NCI-H1417 (cell line): ENCODE results near the gene NT5C3B.
"Not testable (repeated sequence)": the region's sequence is repeated elsewhere in the genome, so short reads cannot be mapped to it uniquely, and the experiment has no call there.

Experiments used
- DNase-seq, 3 experiments: peaks; one replicate each; lab custom pipeline; 2025; lab: John Stamatoyannopoulos, UW

The NT5C3B gene

GRCh38 chr17:41839448-41839847, 3.4 kb upstream of the NT5C3B start:
- DNase-seq = not testable (repeated sequence)

DNA sequence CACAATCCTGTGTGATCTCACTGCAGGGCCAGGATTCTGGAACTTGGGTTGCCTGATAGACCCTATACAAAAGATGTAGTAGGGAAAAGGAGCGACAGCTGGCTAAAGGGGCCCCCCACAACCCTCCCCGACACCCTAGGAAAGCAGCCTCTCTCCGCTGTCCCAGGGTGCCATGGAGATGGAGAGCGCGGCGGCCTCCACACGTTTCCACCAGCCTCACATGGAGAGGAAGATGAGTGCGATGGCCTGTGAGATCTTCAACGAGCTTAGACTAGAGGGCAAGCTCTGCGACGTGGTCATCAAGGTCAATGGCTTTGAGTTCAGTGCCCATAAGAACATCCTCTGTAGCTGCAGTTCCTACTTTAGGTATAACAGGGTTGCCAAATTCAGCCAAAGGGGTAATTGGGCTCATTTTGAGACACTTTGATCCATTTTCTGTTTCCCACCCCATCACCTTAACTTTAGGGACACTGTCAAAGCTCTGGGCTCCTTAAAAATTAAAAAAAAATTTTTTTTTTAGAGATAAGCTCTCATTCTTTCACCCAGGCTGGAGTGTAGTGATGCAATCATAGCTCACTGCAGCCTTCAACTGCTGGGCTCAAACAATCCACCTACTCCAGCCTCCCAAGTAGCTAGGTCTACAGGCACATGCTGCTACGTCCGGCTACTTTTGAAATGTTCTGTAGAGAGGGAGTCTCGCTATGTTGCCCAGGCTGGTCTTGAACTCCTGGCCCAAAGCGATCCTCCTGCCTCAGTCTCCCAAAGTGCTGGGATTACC, 1.9 kb upstream of the NT5C3B start, which contains the start of gene KLHL10:
Gene KLHL10, plus strand, starts transcription at position 65 of the 778 bp plus-strand sequence. Its CDS starts 108 bp downstream, at position 173.
- DNase-seq = no peak

GRCh38 chr17:41836550-41837196, 641 bp upstream of the NT5C3B start:
- no peak for DNase-seq

GRCh38 chr17:41835214-41835799, 725 bp downstream of the NT5C3B start:
- peak in 2 of 3 experiments; percentile 31 to 36 for DNase-seq

- DNase-seq = not testable (repeated sequence)
Measured at GRCh38 chr17:41829961-41830360, 6.1 kb downstream of the NT5C3B start.

DNA sequence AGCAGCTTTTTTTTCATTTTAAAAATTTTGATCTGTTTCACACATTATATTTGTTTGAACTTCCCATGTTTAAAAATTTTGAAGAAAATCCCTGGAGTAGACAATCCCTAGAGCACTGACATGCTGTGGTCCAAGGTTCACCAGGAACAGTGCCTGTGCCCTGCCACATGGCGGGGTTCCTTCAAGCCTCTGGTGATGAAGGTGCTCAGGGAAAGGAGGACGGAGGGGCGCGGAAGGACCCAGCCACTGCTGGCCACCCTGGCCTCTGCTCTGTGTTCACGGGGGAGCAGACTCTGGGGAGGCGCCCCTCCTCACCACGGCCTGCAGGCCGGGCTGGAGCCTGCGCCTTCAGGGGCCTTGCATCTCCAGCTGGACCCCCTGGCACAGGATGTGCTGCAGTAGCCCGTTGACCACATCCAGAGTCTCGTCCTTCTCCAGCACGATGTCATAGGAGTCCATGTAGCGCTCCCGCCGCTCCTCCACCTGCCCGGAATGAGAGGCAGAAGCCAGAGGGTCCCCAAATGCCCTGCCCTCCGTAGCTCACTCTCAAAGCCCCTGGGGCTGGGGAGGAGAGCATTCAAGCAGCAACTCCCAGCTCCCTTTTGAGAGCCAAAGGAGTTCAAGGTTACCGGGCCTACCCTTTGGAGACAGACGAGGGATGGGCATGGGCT, 10.7 kb downstream of the NT5C3B start:
- DNase-seq = no peak

DNA sequence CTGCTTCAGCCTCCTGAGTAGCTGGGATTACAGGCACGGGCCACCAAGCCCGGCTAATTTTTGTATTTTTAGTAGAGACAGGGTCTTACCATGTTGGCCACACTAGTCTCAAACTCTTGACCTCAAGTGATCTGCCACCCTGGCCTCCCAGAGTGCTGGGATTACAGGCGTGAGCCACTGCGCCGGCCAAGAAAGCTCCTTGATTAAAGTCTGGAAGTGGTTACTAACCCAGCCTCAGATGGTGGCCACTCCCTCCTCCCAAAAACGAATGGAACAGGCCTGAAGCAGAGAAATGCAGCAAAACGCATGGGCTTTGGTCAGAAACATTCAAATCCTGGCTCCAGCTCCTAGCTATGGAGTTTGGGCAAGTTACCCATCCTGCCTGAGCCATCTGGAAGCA, 11.9 kb downstream of the NT5C3B start:
- no peak for DNase-seq

DNA sequence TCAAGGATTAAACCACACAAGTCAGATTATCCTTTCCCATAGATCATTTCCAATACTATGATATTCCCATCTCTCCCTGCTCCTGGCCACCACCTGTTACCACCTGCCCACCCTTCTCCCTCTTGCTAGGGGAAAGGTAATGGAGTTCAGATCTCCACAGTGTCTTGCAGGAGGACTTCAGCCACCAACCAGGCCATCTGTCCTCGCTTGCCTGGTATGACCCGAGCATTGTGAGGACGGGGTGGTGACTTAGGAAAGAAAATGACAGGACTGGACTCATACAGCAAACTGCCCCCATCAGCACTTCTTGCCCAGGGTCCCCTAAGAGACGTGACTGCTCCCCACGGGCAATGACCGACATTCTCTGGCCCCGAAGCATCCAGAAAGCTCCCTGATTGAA, 12.5 kb downstream of the NT5C3B start:
- DNase-seq = no peak

GRCh38 chr17:41823141-41823524, 12.9 kb downstream of the NT5C3B start:
- no peak for DNase-seq

- no peak for DNase-seq
Measured at GRCh38 chr17:41822216-41823140, 13.6 kb downstream of the NT5C3B start.

DNA sequence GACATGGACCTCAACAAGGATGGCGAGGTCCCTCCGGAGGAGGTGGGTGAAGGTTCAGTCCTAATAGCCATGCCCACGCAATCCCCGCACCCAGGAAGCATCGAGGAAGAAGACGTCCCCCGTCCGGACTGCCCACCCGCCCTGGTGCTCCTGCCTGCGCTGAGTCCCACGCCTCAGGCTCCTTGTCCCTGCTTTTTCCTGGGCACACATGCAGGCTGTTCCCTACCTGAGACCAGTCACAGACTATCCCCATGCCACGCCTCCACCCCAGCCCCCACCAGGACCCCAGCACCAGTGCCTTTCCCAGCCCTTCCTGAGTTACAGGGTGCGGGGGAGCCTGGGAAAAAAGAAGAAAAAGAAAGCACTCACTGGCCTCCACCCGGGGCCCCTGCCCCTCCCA, 14.3 kb downstream of the NT5C3B start:
- DNase-seq = no peak

DNA sequence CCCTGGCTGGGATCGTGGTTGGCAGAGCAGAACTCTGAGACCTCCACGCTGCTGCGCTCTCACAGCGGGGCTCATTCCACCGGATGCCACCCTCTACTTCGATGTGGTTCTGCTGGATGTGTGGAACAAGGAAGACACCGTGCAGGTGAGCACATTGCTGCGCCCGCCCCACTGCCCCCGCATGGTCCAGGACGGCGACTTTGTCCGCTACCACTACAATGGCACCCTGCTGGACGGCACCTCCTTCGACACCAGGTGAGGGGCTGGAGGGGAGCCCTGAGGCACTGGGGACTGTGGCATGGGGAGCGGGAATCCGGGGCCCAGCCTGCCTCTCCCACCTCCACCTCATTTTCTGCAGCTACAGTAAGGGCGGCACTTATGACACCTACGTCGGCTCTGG, 18.0 kb downstream of the NT5C3B start:
- DNase-seq = no peak

GRCh38 chr17:41816637-41817320, 19.3 kb downstream of the NT5C3B start:
- DNase-seq = no peak

- no peak for DNase-seq
Measured at GRCh38 chr17:41814195-41814594, 21.8 kb downstream of the NT5C3B start.

GRCh38 chr17:41813699-41814124, 22.3 kb downstream of the NT5C3B start:
- no peak for DNase-seq

- DNase-seq = no peak
Measured at GRCh38 chr17:41813152-41813680, 22.8 kb downstream of the NT5C3B start.

- DNase-seq = peak; percentile 71 to 89 (median 86)
Measured at GRCh38 chr17:41812381-41813151, 23.5 kb downstream of the NT5C3B start, which contains the start of gene FKBP10. Gene FKBP10, plus strand, starts transcription at chr17:41813004. Its CDS starts 31 bp downstream, at chr17:41813035.

- peak; percentile 67 to 94 (median 89) for DNase-seq
Measured at GRCh38 chr17:41811549-41812380, 24.3 kb downstream of the NT5C3B start, which contains the start of gene P3H4. Gene P3H4, minus strand, starts transcription at chr17:41811949. Its CDS starts 34 bp downstream, at chr17:41811915.
